Endothelial cell of umbilical vein (primary cell): ENCODE results near the gene BLTP3A. TPM values are rescaled to one million over a fixed set of nuclear protein-coding genes. Genes with fewer than 3 reads are reported as not detected.

Experiments
- BruUV-seq: library from RNA; stranded (reverse); fragments of 400-500 nt; replicated peaks from 2 replicates; lab custom pipeline; 2021; lab: Mats Ljungman, UMichigan
- CTCF ChIA-PET: fragments of 300-600, 350-600 bp; sonication (Branson Sonifier 250); formaldehyde crosslinking; loops from one replicate; lab custom pipeline; 2021; ENCODE audit warnings: antibody characterized with exemption, inconsistent platforms; lab: Charles Lee
- POLR2A ChIA-PET: fragments of 300-600, 350-600 bp; sonication (Branson Sonifier 250); formaldehyde crosslinking; loops from one replicate; lab custom pipeline; 2021; ENCODE audit warnings: antibody characterized with exemption, inconsistent platforms; lab: Charles Lee
- DNase-seq: peaks from one replicate; pipeline ENCODE4 v3.0.0-alpha.2; 2011; ENCODE audit warnings: low read depth, low spot score
- FAIRE-seq: peaks from 2 replicates; lab custom pipeline; 2011; peaks lifted over from hg19 to GRCh38; lab: Jason Lieb, UNC
- H2AFZ ChIP-seq: 2 replicates; pipeline ENCODE4 v1.6.0; 2012; ENCODE audit warnings: low read depth, low read length, control low read depth, inconsistent platforms
- H3K27ac ChIP-seq: 2 replicates; pipeline ENCODE4 v1.5.1; 2011; ENCODE audit warnings: low read depth, mild to moderate bottlenecking, control low read depth, low read length, moderate library complexity; ENCODE audit not compliant: insufficient read depth
- H3K27me3 ChIP-seq, 2 experiments: 2 replicates each; pipeline versions ENCODE4 v1.6.0 to v1.6.1; 2011; ENCODE audit warnings: low read length in 2 of 2, mixed read lengths in 1 of 2; ENCODE audit not compliant: control insufficient read depth in 2 of 2, insufficient read depth in 2 of 2
- H3K36me3 ChIP-seq, 2 experiments: 2 replicates in 1 of 2; 3 replicates in 1 of 2; pipeline ENCODE4 v1.5.1; 2011; ENCODE audit warnings: low read length in 2 of 2, mild to moderate bottlenecking in 1 of 2, moderate library complexity in 1 of 2; ENCODE audit not compliant: control insufficient read depth in 2 of 2, insufficient read depth in 2 of 2; ENCODE audit errors: extremely low read depth in 1 of 2
- H3K4me1 ChIP-seq: 3 replicates; pipeline ENCODE4 v1.5.1; 2011; ENCODE audit warnings: mild to moderate bottlenecking, low read length; ENCODE audit not compliant: control insufficient read depth, insufficient read depth; ENCODE audit errors: extremely low read depth
- H3K4me2 ChIP-seq: 2 replicates; pipeline ENCODE4 v1.6.1; 2011; ENCODE audit warnings: low read length, control low read depth, mixed read lengths; ENCODE audit not compliant: insufficient read depth
- H3K4me3 ChIP-seq, 3 experiments: fragments of 200-600 bp in 1 of 3; sonication (generic), shearing (Covaris generic) in 1 of 3; replicated peaks in 1 of 3; 2 replicates each; pipeline ENCODE4 v1.5.1; 2011 to 2016; ENCODE audit warnings: control low read depth in 3 of 3, low read length in 3 of 3, mild to moderate bottlenecking in 2 of 3, inconsistent platforms in 1 of 3, low read depth in 1 of 3, moderate library complexity in 1 of 3; ENCODE audit not compliant: insufficient read depth in 1 of 3
- H3K79me2 ChIP-seq: 2 replicates; pipeline ENCODE4 v1.6.0; 2012; ENCODE audit warnings: low read length, inconsistent platforms; ENCODE audit not compliant: control insufficient read depth, insufficient read depth
- H3K9ac ChIP-seq: replicated peaks from 2 replicates; pipeline ENCODE3; 2011; ENCODE audit warnings: low read length, control low read depth; ENCODE audit not compliant: insufficient read depth; ENCODE audit errors: extremely low read depth
- H3K9me1 ChIP-seq: replicated peaks from 3 replicates; pipeline ENCODE4 v1.6.0; 2011; ENCODE audit warnings: mild to moderate bottlenecking, low read length; ENCODE audit not compliant: control insufficient read depth, insufficient read depth; ENCODE audit errors: extremely low read depth
- H3K9me3 ChIP-seq: replicated peaks from 2 replicates; pipeline ENCODE4 v1.5.1; 2012; ENCODE audit warnings: low read length, inconsistent platforms; ENCODE audit not compliant: control insufficient read depth, insufficient read depth
- H4K20me1 ChIP-seq: replicated peaks from 2 replicates; pipeline ENCODE3; 2011; ENCODE audit warnings: mild to moderate bottlenecking, low read length; ENCODE audit not compliant: control insufficient read depth, insufficient read depth; ENCODE audit errors: extremely low read depth
- EZH2 ChIP-seq: IDR thresholded peaks from 2 replicates; pipeline ENCODE4 v1.6.1; 2012; ENCODE audit warnings: borderline replicate concordance, low read depth, mild to moderate bottlenecking, moderate library complexity, low read length, inconsistent platforms; ENCODE audit not compliant: severe bottlenecking
- FOS ChIP-seq: IDR thresholded peaks from 2 replicates; pipeline ENCODE4 v1.6.1; 2011; ENCODE audit warnings: mild to moderate bottlenecking, low read length, moderate library complexity, borderline replicate concordance; ENCODE audit not compliant: insufficient read depth
- GATA2 ChIP-seq: IDR thresholded peaks from 2 replicates; pipeline ENCODE4 v1.7.0; 2011; ENCODE audit warnings: low read depth, mild to moderate bottlenecking, moderate library complexity, mixed read lengths, low read length; ENCODE audit not compliant: insufficient read length, insufficient read depth
- JUN ChIP-seq: IDR thresholded peaks from 2 replicates; pipeline ENCODE4 v1.6.1; 2011; ENCODE audit warnings: borderline replicate concordance, low read depth; ENCODE audit not compliant: insufficient read length, insufficient read depth
- MYC ChIP-seq: IDR thresholded peaks from one replicate; pipeline ENCODE4 v1.6.1; 2011; ENCODE audit warnings: mild to moderate bottlenecking, low read depth, low read length
- POLR2A ChIP-seq: IDR thresholded peaks from 2 replicates; pipeline ENCODE4 v1.6.1; 2012; ENCODE audit warnings: low read depth, mild to moderate bottlenecking, control low read depth, low read length
- POLR2AphosphoS5 ChIP-seq: IDR thresholded peaks from 2 replicates; pipeline ENCODE4 v1.6.1; 2012; ENCODE audit warnings: low read depth, mild to moderate bottlenecking, control low read depth, low read length, moderate library complexity; ENCODE audit not compliant: insufficient read depth
- dilution Hi-C: fragments of 300-500 bp; cut with MboI; formaldehyde crosslinking; loops from one replicate; pipeline ENCODE4 v1.15.0; 2019; ENCODE audit warnings: low sequenced_read_pairs; ENCODE audit not compliant: extremely low pct_ligation_motif_present
- intact Hi-C: fragments of 100-400 bp; cut with micrococcal nuclease; formaldehyde crosslinking; loops from one replicate; pipeline ENCODE4 v1.10.0; 2022
- polyA plus RNA-seq, 4 experiments: library from polyadenylated mRNA; depleted of rRNA in 3 of 4; stranded (reverse) in 3 of 4; unstranded in 1 of 4; fragments of >200 nt; gene quantifications; 2 replicates each; pipeline versions ENCODE4 v1.2.1 to v1.2.3, GENCODE V29; 2011 to 2012; ENCODE audit warnings: missing spikeins in 1 of 4
- total RNA-seq: library from RNA; stranded (reverse); gene quantifications from 2 replicates; pipeline ENCODE4 v1.2.3, GENCODE V29; 2021
- TF ChIP-seq, protein P1 (sequence below): IDR thresholded peaks from 2 replicates; pipeline ENCODE4 v1.6.1; 2011; ENCODE audit not compliant: insufficient read depth, insufficient read length
- TF ChIP-seq, protein P2 (sequence below), 2 donors: IDR thresholded peaks; 1 replicate in 1 of 2; 2 replicates in 1 of 2; pipeline ENCODE4 v1.5.1; 2011; ENCODE audit warnings: low read length in 2 of 2, mild to moderate bottlenecking in 2 of 2, moderate library complexity in 2 of 2, control low read depth in 1 of 2, inconsistent platforms in 1 of 2, low read depth in 1 of 2; ENCODE audit not compliant: insufficient read depth in 1 of 2; ENCODE audit errors: extremely low read depth in 1 of 2

The BLTP3A gene
- total and polyA plus RNA-seq, 2 donors (not counting 3 experiments of a cell fraction or from before 2014, with no cell fraction given) = 4.6 to 9.3 TPM

DNA sequence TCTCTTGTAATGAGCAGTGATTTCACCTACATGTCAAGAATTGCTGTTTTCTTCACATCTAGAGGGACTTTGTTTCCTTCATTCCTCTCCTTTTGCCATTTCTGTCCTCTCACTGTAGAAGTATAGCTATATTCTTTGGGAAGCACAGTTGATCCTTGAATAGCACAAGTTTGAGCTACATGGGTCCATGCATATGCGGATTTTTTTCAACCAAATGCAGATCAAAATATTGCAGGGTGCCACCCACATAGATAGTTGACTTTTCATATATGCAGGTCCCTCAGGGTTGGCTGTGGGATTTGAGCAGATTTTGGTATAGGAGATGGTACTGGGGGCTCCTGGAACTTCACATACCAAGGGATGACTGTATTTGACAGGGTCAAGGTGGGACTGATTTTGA is 41.1 kb downstream of the BLTP3A start:
- DNase-seq = no peak
- intact Hi-C loops = no loop called here
- peaks cover 0 to 9% of the 10 kb centered on the region in 2 experiments for H3K36me3 ChIP-seq
- no peaks in the 10 kb centered on the region for H3K27me3 ChIP-seq
- dilution Hi-C loops = no loop called here
- H3K79me2 ChIP-seq = no peaks in the 10 kb centered on the region
- no peaks in the 10 kb centered on the region for H3K4me1 ChIP-seq
- BruUV-seq = no TSS peak
- no peak overlapping the region for H3K4me3 ChIP-seq
- TF ChIP-seq, protein P1, sequence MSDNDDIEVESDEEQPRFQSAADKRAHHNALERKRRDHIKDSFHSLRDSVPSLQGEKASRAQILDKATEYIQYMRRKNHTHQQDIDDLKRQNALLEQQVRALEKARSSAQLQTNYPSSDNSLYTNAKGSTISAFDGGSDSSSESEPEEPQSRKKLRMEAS = no peak
- TF ChIP-seq MYC (no peak), GATA2 (no peak), FOS (no peak), JUN (no peak), POLR2AphosphoS5 (no peak), POLR2A (no peak), EZH2 (no peak)
- TF ChIP-seq, protein P2, sequence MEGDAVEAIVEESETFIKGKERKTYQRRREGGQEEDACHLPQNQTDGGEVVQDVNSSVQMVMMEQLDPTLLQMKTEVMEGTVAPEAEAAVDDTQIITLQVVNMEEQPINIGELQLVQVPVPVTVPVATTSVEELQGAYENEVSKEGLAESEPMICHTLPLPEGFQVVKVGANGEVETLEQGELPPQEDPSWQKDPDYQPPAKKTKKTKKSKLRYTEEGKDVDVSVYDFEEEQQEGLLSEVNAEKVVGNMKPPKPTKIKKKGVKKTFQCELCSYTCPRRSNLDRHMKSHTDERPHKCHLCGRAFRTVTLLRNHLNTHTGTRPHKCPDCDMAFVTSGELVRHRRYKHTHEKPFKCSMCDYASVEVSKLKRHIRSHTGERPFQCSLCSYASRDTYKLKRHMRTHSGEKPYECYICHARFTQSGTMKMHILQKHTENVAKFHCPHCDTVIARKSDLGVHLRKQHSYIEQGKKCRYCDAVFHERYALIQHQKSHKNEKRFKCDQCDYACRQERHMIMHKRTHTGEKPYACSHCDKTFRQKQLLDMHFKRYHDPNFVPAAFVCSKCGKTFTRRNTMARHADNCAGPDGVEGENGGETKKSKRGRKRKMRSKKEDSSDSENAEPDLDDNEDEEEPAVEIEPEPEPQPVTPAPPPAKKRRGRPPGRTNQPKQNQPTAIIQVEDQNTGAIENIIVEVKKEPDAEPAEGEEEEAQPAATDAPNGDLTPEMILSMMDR (IDR thresholded peaks at IDR 0.05; ENCODE audit: extremely low read depth in 1 of 2, insufficient read depth in 1 of 2, low read depth in 1 of 2, low read length in 2 of 2) = no peak
- no peak for FAIRE-seq
- no peak overlapping the region for H2AFZ ChIP-seq
- no peak overlapping the region for H3K27ac ChIP-seq
- no peaks in the 10 kb centered on the region for H3K9me3 ChIP-seq
- POLR2A ChIA-PET = no interaction called here
- CTCF ChIA-PET = no interaction called here
- H4K20me1 ChIP-seq = no peaks in the 10 kb centered on the region
- H3K9me1 ChIP-seq = no peaks in the 10 kb centered on the region
- H3K4me2 ChIP-seq = no peak overlapping the region
- H3K9ac ChIP-seq = no peak overlapping the region
